SH-SY5Y (cell line): ENCODE results near the gene SERINC4.
"Not testable (repeated sequence)": the region's sequence is repeated elsewhere in the genome, so short reads cannot be mapped to it uniquely, and the experiment has no call there.

Experiments used
- GATA2 ChIP-seq: IDR thresholded peaks from 2 replicates; pipeline ENCODE4 v1.6.1; 2011; ENCODE audit warnings: mild to moderate bottlenecking, low read depth, low read length
- GATA3 ChIP-seq: IDR thresholded peaks from 2 replicates; pipeline ENCODE4 v1.6.1; 2011; ENCODE audit warnings: low read depth, mild to moderate bottlenecking, low read length, moderate library complexity

SERINC4 gene

DNA sequence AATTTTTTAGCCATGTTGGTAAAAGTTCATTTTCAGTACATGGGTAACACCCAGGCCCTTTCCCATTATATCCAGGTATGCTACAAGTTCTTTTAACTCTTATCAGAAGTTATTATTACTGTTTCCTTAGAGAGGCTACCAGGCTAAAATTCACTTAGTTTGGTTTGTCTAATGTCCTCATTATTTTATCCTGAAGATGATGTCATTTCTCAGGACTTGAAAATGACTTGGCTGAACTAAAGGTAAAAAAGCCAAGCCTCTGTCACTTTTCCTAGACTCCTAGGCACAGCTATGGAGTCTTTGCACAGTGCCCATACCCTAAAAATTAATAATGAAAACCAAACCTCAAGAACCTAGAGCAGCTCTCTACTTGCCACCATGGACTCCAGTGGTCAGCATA is 27.4 kb downstream of the SERINC4 start:
- TF ChIP-seq GATA2 (no peak), GATA3 (no peak)

DNA sequence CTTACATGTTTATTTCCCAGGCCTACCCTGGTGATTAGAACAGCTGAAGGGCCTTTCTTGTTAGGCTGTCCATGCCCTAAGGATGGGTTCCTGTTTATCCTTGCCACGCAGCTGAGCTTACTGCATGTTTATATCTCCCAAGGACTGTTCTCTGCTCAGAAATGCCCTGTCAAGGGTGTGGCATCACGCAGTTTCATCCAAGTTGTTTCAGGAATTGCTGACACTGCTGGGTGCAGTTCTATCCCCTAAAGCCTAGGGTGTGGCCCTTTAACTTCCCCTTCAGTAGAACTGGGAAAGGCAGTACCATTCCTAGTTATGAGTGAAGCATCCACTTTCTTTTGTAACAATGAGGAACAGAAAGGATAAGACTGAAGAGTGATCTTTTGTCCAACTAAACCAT is 28.2 kb downstream of the SERINC4 start:
- no peak for TF ChIP-seq GATA3
- no peak for TF ChIP-seq GATA2

DNA sequence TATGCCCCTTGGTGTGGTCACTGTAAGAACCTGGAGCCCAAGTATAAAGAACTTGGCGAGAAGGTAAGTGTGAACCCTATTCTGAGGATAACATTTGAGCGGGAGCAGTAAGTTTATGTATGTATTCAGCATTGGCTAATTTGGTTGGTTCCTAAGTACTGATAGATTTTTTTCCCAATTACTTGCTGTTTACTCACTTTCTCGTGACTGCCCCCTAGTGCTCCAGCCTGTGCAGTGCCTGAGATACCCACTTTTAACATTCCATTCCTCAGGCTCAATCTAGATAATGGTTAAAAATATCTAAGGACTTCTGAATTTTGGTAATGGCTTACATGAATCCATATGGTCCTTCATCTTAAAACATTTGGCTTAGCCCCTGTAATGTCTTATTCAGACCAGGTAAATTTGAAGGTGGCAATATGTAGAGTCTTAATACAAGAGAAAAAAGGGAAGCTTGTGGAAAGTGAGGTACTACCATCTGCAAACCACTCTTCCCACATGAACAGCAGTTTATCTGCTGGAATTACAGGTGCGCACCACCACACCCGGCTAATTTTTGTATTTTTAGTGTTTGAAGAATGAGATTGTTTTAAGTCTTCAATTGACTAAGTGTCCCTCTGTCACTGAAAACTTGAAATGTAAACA is 30.3 kb downstream of the SERINC4 start:
- TF ChIP-seq GATA3 (no peak), GATA2 (no peak)

DNA sequence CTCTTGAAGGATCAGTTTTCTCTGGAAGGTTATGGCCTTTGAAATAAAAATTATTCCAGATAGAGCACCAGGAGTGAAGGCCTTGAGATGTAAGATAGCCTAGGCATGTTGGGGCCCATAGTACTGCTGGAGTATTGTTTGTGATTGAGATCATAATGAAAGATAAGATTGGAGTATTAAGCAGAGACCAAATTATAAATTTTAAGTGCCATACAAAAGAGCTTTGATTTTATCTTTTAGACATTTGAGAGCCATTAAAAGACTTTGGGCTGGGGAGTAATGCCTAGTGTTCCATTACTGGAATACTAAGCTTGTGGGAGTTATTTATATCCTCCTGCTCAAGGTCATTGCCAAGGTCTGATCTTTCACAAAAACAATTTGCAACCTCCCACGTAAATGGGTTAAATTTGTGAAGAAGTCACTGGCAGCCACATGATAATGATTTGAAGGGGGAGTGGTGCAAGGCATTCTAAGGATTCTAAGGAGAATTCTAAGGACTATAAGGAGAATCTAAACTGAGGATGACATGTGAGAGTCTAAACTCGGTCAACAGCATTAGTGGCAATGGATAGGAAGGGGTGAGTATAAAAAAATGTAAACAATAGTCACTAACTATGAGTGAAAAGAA is 36.1 kb downstream of the SERINC4 start:
- peak; percentile 79 for TF ChIP-seq GATA3
- TF ChIP-seq GATA2, result peak; percentile 65

DNA sequence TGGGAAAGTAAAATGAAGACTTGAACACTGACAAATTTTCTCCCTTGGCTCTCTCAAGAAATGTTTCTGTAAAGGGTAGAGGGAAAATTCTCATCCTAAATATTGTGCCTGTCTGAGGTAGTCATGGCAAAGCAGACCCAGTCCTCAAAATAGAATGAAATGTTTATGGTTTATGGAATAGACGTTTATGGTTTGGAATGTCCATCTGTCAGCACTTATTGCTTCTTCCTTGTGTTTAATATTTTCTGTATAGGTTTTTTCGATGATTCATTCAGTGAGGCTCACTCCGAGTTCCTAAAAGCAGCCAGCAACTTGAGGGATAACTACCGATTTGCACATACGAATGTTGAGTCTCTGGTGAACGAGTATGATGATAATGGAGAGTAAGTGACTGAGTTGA is 37.2 kb downstream of the SERINC4 start:
- TF ChIP-seq GATA2, result no peak
- TF ChIP-seq GATA3, result no peak

DNA sequence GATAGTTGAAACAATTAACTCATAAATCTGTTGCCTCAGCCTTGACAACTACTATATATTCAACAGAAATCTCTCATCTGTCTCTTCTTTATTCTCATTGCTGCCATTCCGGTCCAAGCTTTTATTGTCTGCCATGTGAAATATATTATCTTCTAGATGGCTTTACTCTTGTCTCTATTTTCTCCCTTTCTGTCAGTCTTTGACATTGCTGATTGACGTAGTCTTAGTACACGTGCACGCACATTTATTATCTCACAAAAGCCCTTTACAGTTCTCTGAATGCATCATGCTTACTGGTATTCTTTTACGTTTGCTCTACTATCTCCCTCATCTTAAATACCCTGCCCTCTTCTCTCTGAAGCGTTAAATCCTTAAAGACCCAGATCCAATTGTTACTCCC is 48.1 kb downstream of the SERINC4 start:
- TF ChIP-seq GATA2, result no peak
- TF ChIP-seq GATA3, result no peak

DNA sequence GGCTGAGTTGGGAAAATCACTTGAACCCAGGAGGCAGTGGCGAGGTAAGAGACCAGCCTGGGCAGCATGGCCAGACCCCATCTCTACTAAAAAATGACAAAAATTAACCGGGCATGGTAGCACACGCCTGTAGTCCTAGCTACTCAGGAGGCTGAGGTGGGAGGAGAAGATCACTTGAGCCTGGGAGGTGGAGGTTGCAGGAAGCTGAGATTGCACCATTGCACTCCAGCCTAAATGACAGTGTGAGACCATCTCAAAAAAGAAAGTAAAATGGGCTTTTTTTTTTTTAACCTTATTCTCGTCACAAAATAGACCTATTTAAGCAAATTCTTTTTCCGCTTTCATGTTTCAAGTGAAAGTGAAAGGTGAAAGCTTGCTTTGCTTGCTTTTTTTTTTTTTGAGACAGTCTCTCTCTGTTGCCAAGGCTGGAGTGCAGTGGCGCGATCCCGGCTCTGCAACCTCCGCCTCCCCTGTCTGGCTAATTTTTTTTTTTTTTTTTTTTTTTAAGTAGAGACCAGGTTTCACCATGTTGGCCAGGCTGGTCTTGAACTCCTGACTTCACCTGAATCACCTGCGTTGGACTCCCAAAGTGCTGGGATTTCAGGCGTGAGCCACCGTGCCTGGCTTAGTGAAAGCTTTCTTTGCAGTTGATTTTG is 50.2 kb downstream of the SERINC4 start:
- TF ChIP-seq GATA3, result no peak
- no peak for TF ChIP-seq GATA2

DNA sequence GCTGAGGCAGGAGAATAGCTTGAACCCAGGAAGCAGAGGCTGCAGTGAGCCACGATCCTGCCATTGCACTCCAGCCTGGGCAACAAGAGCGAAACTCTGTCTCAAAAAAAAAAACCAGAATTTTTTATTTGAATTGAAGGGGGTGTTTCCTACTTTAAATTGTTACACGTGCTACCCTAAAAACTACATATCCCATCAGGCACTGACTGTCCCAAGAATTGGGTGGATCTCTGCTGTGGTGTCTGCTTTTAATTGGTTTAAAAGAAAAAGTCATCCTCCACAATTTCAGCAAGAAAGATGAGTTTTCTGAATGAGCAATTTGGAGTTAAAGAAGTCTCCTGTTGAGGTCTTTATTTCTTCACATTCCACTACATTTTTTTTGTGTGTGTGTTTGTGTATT is 51.6 kb downstream of the SERINC4 start:
- TF ChIP-seq GATA2, result no peak
- no peak for TF ChIP-seq GATA3

DNA sequence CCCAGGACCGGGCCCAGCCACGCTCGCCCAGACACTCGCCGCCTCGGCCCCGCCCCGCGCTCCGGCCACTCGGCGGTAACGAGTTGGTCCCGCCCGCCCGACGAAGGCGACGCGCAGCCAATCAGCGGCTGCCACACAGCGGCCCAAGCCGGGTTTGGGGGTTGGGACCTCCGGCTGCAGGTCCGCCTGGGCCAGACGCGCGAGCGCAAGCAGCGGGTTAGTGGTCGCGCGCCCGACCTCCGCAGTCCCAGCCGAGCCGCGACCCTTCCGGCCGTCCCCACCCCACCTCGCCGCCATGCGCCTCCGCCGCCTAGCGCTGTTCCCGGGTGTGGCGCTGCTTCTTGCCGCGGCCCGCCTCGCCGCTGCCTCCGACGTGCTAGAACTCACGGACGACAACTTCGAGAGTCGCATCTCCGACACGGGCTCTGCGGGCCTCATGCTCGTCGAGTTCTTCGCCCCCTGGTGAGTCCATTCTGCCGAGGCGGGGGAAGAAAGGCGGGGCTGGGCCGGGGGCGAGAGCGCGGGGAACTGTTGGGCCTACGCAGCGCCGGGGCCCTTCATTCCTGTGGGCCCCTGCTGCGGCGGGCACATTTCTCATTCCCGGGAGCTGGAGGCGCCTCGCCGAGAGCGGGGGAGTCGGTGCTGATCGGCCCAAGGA is 53.6 kb downstream of the SERINC4 start, which contains the start of gene PDIA3:
Gene PDIA3 (plus strand): TSS at position 194 of the 658 bp plus-strand sequence. CDS start 102 bp downstream, at position 296.
- TF ChIP-seq GATA3, GATA2: not testable (repeated sequence)
